SK-N-SH (cell line): ENCODE data around the gene UGT2A3.

Experiments used
- CTCF ChIP-seq: fragments of 200-600 bp; sonication (generic); IDR thresholded peaks from 2 replicates; pipeline ENCODE4 v1.6.1; 2017; ENCODE audit warnings: antibody characterized with exemption, mild to moderate bottlenecking, moderate library complexity
- EP300 ChIP-seq, 2 experiments: IDR thresholded peaks; 2 replicates each; pipeline versions ENCODE4 v1.4.0 to v1.6.1; 2012; ENCODE audit warnings: borderline replicate concordance in 1 of 2, low read depth in 1 of 2, low read length in 1 of 2
- EZH2phosphoT487 ChIP-seq: fragments of 200-600 bp; sonication (generic); IDR thresholded peaks from 2 replicates; pipeline ENCODE4 v1.6.1; 2017; ENCODE audit warnings: low read depth, mixed run types, mild to moderate bottlenecking, antibody characterized with exemption, moderate library complexity, borderline replicate concordance
- FOXM1 ChIP-seq: IDR thresholded peaks from 2 replicates; pipeline ENCODE4 v1.4.0; 2012; ENCODE audit warnings: low read depth, mild to moderate bottlenecking
- GABPA ChIP-seq: IDR thresholded peaks from 2 replicates; pipeline ENCODE4 v1.4.0; 2012; ENCODE audit warnings: low read depth, mild to moderate bottlenecking
- IRF3 ChIP-seq: fragments of 150-350 bp; IDR thresholded peaks from 2 replicates; pipeline ENCODE4 v1.6.1; 2016; ENCODE audit warnings: mild to moderate bottlenecking, low read depth, low read length
- JUND ChIP-seq: IDR thresholded peaks from 2 replicates; pipeline ENCODE4 v1.4.0; 2012
- MAX ChIP-seq: IDR thresholded peaks from 2 replicates; pipeline ENCODE4 v1.4.0; 2012; ENCODE audit warnings: low read depth
- PBX3 ChIP-seq: IDR thresholded peaks from 2 replicates; pipeline ENCODE4; 2012
- RAD21 ChIP-seq: IDR thresholded peaks from 2 replicates; pipeline ENCODE4 v1.6.1; 2012; ENCODE audit warnings: mild to moderate bottlenecking, low read length
- RFX5 ChIP-seq: IDR thresholded peaks from 2 replicates; pipeline ENCODE4 v1.6.1; 2012; ENCODE audit warnings: mild to moderate bottlenecking, improper control_type of control experiment, low read length
- TCF12 ChIP-seq: IDR thresholded peaks from 2 replicates; pipeline ENCODE4 v1.4.0; 2012
- USF2 ChIP-seq: fragments of 150-350 bp; IDR thresholded peaks from 2 replicates; pipeline ENCODE4 v1.6.1; 2017; ENCODE audit warnings: antibody characterized with exemption, low read length, low read depth, borderline replicate concordance

- TF ChIP-seq CTCF (no peak), RFX5 (no peak), FOXM1 (no peak), EP300 (IDR thresholded peaks at IDR 0.05; ENCODE audit: borderline replicate concordance in 1 of 2, low read depth in 1 of 2, low read length in 1 of 2) (no peak), PBX3 (no peak), RAD21 (no peak), EZH2phosphoT487 (no peak), GABPA (no peak), USF2 (no peak), JUND (no peak), TCF12 (no peak), MAX (no peak), IRF3 (no peak)
Observed at GRCh38 chr4:68907788-68908700, 43.6 kb downstream of the UGT2A3 start.
